Measurements from ENCODE around the gene SAMD4A.
"Not testable (repeated sequence)": the region's sequence is repeated elsewhere in the genome, so short reads cannot be mapped to it uniquely, and the experiment has no call there.

Gene SAMD4A

DNA sequence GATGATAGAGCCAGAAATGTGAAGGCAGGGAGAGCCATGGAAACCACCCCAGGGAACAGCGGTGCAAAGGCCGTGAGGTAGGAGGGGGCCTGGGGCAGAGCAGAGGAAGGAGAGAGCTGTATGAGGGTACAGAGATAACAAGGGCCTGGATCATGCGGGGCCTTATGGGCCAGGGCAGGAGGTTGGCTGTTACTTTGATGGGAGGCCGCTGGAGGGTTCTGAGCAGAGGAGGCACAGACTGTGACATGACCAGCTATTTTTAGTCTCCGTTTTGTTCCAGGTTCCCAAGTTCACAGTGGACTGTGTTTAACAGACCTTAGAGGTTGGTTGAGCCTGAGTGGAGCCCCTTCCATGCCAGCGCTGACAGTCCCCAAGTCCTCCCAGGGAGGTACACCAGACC, 217.1 kb downstream of the SAMD4A start:
- no peak for DNase-seq (ENCODE audit: low read depth)

DNA sequence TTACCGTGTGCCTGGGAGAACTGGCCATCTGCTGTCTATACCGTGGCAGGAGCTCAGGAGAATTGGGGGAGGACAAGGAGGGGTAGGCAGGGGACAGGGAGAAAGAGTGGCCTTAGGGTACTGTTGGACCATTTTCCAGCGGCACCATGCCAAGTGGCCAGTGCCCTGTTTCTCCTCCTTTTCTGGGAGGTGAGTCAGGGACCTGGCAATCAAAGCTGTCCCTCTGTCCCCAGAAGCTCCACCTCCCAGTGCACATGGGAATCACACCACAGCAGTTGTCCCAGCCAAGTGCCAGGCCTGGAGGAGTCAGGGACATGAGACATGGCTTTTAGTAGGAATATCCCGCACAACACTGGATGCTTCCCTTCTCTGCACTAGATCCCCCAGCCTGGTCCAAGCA, 217.7 kb downstream of the SAMD4A start:
- no peak for DNase-seq (ENCODE audit: low read depth)

DNA sequence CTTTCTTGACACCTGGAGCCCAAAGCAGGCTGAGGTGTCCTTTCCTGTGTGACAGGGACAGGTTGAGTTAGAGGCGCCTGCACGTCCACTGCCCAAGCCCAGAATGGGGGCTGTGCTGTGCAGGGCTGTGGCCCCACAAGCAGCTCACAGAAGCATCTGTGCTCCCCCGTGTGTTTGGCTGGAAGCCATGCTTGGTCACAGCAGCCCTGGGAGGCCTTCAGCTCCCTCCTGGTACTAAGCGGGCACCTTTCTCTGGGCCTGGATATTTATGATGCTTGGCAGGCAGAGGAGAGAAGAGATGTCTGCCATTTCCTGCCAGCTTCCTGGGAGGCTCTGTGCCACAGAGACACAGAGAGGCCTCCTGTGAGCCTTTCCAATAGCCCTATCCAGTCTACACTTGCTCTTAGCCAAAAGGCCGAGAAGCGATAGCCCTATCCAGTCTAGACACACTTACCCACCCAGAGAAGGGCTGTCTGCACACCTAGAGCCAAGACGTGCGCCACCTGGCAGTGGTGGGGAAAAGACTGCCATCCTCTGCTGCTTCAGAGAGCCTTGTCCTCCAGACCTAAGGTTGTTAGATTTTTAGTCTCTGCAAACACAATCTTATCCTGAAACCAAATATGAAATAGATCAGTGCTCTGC, 218.3 kb downstream of the SAMD4A start:
- DNase-seq (ENCODE audit: low read depth) = no peak

- DNase-seq (ENCODE audit: low read depth) = no peak
Observed at GRCh38 chr14:54785778-54786770, 219.1 kb downstream of the SAMD4A start.

DNA sequence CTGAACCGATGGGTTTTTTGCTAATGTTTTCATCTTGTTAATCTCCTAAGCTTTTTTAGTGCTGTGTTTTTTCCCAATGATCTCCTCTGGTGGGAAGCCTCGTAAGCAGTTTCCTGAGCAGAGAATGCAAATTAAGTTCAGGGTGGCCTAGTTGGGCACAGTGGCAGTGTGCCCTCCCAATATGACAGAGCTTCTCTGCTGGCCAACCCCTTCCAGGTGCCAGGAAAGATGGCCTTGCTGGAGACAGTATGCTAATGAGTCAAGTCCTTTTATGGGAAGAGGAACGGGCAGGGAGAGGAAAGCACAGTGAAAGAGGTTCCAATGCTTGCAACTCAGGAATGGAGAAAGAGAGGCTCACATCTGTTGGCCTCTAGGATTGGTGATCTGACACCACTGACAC, 219.9 kb downstream of the SAMD4A start:
- DNase-seq (ENCODE audit: low read depth) = no peak

DNA sequence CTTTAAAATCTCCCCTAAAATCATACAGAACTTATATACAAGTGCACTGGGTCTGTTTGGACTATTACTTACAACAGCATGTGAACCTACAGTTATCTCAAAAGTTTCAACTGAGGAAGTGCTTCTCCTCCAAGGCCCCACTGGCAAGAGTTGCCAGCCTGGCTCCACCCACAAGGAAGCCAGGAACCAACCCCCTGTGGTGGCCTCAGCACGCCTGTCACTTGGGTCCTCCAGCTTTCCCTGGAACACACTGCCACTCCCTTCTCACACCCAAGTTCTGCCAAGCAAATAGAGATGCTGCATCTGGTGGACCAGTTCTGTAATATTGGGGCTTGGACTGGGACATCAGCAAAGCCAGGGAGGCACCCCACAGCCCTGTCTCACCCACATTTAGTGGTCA, 220.3 kb downstream of the SAMD4A start:
- DNase-seq (ENCODE audit: low read depth) = no peak

GRCh38 chr14:54788701-54789100, 221.8 kb downstream of the SAMD4A start:
- no peak for DNase-seq (ENCODE audit: low read depth)

- no peak for DNase-seq (ENCODE audit: low read depth)
Observed at GRCh38 chr14:54789166-54789565, 222.2 kb downstream of the SAMD4A start.

DNA sequence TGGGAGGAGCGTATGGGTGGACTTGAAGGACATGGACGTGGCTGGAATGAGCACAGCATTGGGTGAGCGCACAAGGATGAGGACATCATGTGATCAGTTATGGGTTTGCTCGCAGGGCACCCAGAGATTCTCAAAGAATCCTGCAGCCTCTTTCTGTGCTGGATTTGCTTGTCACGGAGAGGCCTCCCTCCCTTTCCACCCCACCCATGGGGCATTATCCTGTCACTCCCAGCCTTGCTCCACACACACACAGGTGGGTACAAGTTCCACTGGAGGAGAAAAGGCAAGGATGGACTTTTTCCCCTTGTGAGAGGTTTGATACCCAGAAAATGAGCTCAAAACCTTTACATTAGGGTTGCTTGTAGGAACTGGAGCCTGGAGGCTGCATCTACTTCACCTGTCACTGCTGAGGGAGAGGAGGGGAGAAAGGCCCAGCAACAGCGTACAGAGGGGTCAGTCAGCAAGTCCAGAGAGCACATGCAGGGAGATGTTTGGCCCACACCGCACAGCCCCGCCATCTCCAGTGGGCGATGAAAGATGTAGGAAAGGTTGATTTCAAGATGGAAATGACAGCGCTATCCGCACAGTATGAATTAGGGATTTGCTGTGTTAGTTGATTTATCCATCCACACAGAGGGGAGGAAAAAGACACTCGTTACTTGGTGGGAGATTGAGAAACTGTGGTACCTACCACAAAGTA, 223.0 kb downstream of the SAMD4A start:
- DNase-seq (ENCODE audit: low read depth) = no peak

- no peak for DNase-seq (ENCODE audit: low read depth)
Observed at GRCh38 chr14:54791001-54791400, 224.1 kb downstream of the SAMD4A start.

GRCh38 chr14:54792288-54792687, 225.4 kb downstream of the SAMD4A start:
- DNase-seq (ENCODE audit: low read depth) = no peak

- no peak for DNase-seq (ENCODE audit: low read depth)
Observed at GRCh38 chr14:54794159-54794558, 227.2 kb downstream of the SAMD4A start.

DNA sequence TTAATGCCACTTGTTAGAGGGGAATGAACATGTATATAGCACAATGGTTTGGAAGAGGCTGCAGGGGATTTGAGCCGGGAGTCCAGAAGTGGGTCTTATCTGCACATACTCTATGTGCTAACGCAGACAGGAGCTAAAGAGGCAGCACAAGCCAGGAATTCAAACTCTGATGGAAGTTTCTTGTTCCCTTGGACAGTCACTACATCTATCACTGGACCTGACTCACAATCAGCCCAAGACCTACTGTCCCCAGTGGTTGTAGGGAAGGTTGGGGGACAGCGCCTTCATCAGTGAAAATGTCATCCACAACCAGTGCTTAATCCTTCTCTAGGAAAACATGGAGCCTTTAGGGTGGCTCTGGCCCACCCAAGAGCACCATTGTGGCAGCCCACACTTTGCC, 227.9 kb downstream of the SAMD4A start:
- DNase-seq (ENCODE audit: low read depth) = no peak

- DNase-seq (ENCODE audit: low read depth) = no peak
Observed at GRCh38 chr14:54796961-54797360, 230.0 kb downstream of the SAMD4A start.

- no peak for DNase-seq (ENCODE audit: low read depth)
Observed at GRCh38 chr14:54797556-54797955, 230.6 kb downstream of the SAMD4A start.

DNA sequence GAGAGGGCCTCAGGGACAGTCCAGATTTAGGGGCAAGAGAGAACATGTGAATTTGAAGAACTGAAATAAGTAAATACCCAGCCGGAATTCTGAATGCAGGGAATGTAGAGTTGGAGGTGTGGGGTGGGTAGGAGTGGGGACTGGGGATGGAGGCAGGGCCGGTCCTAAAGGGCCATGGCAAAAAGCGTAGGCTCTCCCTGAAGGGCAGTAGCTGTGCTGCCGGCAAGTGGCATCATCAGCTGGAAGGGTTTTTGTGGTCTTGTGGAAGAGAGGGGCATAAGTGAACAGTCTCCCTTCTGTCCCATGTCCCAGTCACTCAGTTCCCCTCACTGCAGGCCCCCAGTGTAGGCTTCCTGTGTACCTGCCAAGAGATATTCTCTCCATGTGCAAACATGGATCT, 231.1 kb downstream of the SAMD4A start:
- no peak for DNase-seq (ENCODE audit: low read depth)

DNA sequence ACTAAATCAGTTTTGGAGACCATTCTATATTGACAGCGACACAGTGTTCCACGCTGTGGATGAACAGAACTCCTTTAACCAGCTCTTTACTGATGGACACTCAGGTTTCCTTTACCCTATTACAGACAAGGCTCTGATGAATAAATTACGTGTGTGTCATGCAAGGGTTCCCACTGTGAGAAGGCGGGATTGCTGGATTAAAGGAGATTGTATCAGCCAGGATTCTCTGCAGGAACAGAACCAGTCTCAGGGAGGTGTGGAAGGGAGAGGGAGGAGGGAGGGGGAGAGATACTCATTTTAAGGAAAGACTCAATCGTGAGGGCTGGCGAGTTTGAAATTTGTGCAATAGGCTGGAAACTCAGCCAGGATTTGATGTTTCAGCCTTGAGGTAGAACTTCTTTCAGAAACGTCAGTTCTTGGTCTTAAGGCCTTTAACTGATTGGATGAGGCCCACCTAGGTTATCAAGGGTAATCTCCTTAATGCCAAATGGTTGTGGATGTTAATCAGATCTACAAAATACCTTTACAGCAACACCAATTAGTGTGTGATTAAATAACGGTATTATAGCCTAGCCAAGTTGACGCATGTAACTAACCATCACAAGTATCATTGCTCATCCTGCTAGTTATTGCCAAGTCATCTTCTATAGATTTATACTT, 231.7 kb downstream of the SAMD4A start:
- no peak for DNase-seq (ENCODE audit: low read depth)

DNA sequence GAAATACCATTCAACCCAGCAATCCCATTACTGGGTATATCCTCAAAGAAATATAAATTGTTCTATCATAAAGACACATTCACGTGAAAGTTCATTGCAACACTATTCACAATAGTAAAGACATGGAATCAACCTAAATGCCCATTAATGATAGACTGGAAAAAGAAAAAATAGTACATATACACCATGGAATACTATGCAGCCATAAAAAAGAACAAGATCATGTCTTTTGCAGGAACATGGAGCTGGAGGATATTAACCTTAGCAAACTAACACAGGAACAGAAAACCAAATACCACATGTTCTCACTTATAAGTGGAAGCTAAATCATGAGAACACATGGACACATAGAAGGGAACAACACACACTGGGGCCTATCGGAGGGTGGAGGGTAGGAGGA, 234.6 kb downstream of the SAMD4A start:
- not testable (repeated sequence) for DNase-seq (ENCODE audit: low read depth)

- no peak for DNase-seq (ENCODE audit: low read depth)
Observed at GRCh38 chr14:54803396-54803795, 236.5 kb downstream of the SAMD4A start.

DNA sequence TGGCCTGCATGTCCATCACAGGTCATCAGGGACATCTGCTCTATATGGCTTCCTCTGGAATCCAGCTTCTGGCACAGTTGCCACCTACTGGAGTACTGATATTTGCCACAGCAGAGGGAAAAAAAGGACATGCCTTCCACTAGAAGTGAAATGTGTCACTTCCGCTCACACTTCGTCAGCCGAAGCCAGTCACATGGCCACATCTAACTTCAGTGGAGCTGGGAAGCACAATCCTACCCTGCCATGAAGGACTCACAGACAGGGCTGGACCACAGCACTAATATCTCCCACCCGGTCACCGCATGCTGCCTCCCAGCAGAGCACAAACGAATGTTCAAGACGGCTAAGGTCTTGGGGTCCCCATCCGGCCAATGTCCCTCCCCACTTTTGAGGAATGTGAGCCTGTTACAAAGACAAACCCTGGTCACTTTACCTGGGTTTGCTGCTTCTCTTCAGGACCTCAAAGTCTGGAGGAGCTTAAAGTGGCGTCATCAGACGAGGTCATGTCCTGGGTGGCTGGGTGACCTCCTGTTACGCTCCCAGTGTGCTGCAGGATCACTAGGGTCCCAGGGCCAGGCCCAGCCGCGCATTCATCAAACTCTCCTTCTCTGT, 237.1 kb downstream of the SAMD4A start:
- DNase-seq (ENCODE audit: low read depth) = no peak

- no peak for DNase-seq (ENCODE audit: low read depth)
Observed at GRCh38 chr14:54804538-54805041, 237.7 kb downstream of the SAMD4A start.

- no peak for DNase-seq (ENCODE audit: low read depth)
Observed at GRCh38 chr14:54805070-54805444, 238.1 kb downstream of the SAMD4A start.
